Globus pallidus (tissue), 1 donor: ENCODE measurements around the gene ADGRV1.
"Not testable (repeated sequence)": the region's sequence is repeated elsewhere in the genome, so short reads cannot be mapped to it uniquely, and the experiment has no call there.

Source experiments
- DNase-seq: peaks from one replicate; pipeline ENCODE4 v3.0.0-alpha.2; 2015; ENCODE audit warnings: low spot score

The ADGRV1 gene

DNA sequence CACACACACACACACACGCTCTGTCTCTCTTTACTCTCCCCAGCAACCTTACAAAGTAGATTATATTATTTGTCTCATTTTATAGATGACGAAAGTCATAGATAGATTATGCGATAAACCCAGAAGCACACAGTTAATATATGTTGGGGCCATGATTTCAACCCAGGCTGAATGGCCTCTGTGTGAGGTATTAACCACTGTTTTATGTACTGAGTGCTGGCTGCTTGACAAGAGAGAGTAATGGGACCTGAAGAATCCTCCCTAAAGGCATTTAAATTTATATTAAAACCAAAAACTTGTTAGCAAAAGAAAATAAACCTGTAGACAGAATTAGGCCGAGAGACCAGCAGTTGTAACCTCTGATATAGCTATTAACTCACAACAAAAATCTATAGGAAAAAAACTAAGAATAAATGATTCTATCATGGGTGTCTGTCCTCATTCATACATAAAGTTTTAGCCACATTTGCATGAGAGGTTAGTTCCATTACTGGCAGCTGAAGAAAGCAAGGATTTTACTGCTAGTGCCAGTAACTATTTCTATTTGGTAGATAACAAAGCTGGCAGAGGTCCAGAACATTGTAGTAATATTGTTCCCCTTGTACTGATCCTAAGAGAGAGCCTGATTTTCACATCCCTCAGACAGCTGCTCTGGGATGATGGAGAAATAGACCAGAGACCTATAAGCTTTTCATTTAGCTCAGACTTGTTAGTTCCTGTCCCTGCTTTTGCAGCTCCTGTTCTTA is 250.9 kb downstream of the ADGRV1 start:
- no peak for DNase-seq

- no peak for DNase-seq
These were observed 251.6 kb downstream of the ADGRV1 start for GRCh38 chr5:90810211-90810610.

DNA sequence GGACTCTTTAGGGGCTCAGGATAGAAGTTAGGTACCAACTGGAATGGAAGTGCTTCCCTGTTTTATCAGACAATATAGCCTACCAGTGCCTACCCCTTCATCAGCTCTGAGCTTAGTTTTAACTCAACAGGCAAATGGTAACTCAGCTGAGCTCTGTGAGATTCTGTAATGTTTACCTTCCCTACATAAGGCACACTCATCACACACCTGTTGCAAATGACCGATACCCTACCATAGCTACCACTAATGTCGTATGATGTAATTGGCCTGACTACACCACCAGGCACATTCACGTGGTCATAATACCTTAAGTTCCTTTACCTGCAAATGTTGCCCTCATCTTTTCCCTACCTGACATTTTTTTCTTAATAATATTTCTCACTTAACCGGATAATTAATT is 254.8 kb downstream of the ADGRV1 start:
- DNase-seq = no peak

GRCh38 chr5:90822062-90822461 is 263.5 kb downstream of the ADGRV1 start:
- DNase-seq = not testable (repeated sequence)

DNA sequence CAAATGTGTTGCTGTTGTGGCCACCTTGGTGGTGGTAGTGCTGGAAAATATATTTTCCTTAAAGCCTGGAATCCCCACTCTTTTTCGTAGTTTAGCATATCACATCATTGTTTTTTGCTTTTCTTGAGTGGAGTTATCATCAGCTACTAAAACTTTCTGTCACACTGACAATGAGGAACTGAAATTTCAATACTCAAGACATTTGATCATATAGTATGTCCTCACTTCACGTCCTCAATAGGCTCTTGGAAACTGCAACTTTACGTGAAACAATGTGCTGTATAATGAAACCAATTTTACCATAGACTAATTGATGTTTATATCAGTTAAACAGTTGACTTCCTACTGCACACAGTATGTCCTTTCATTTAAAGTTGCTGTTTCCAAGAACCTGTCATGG is 265.8 kb downstream of the ADGRV1 start:
- no peak for DNase-seq

- DNase-seq = no peak
These were observed 271.5 kb downstream of the ADGRV1 start for GRCh38 chr5:90830058-90830457.

GRCh38 chr5:90833753-90834152 is 275.2 kb downstream of the ADGRV1 start:
- no peak for DNase-seq

DNA sequence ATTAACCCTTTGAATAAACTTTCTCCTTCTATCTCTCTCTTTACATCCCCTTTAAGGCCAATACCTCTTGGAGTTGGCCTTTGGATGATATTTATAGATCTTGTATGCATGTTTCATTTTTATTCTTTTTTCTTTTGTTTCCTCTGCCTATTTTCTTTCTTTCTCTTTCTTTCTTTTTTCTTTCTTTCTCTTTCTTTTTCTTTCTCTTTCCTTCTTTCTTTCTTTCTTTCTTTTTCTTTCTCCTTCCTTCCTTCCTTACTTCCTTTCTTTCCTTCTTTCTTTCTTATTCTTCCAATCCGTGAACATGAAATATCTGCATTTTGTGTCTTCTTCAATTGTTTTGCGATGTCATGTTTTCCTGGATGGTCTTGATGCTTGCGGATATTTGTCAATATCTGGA is 276.1 kb downstream of the ADGRV1 start:
- no peak for DNase-seq

DNA sequence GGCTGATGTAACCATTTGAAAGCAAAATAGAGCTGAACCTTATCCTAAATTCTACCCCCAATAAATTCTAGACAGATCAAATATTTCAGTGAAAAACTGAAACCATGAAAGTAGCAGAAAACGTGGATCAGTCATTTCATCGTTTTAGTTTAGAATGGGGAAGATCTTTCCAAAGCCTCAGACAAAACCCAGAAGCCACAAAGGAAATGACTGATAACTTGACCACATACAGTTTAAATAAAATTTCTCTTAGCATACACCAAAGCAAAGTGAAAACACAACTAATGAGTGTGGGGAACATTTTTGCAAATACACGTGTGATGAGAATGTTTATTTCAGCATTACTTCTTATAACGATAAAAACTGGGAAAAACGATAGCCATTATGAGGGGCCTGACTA is 284.8 kb downstream of the ADGRV1 start:
- no peak for DNase-seq

GRCh38 chr5:90844931-90845330 is 286.3 kb downstream of the ADGRV1 start:
- no peak for DNase-seq

GRCh38 chr5:90845723-90846554 is 287.3 kb downstream of the ADGRV1 start:
- DNase-seq = no peak

GRCh38 chr5:90847606-90848005 is 289.0 kb downstream of the ADGRV1 start:
- DNase-seq = not testable (repeated sequence)

- no peak for DNase-seq
These were observed 291.3 kb downstream of the ADGRV1 start for GRCh38 chr5:90849939-90850338.

GRCh38 chr5:90852531-90852930 is 293.9 kb downstream of the ADGRV1 start:
- no peak for DNase-seq

GRCh38 chr5:90853750-90854149 is 295.2 kb downstream of the ADGRV1 start:
- DNase-seq = no peak

GRCh38 chr5:90854169-90854568 is 295.6 kb downstream of the ADGRV1 start:
- DNase-seq = no peak

DNA sequence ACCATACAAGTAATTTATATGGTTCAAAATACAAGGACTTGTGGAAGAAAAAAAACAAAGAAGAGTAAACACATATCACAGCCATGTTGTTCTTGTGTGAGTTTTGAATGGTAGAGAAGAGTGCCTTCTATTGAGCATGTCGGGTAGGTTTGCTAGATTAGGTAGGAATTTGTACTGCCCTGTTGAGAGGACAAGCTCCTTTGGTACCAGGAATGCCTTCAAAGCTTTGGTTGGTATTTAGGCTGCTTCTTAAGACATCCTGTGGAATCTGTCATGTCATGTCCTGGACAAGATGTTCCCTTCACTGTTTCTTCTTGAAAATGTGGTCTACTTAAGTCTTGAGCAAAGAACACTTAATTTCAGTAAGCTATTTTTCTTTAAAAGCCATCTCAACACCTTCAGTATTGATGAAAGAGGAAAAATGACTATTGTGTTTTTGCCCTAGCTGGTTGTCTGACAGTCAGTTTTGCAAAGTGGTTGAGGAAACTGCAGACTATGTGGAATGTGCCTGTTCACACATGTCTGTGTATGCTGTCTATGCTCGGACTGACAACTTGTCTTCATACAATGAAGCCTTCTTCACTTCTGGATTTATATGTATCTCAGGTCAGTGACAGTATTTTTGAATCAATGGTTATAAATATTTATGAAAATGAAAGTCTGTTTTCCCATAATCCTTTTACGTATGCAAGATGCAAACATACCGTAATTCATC is 296.9 kb downstream of the ADGRV1 start:
- no peak for DNase-seq

DNA sequence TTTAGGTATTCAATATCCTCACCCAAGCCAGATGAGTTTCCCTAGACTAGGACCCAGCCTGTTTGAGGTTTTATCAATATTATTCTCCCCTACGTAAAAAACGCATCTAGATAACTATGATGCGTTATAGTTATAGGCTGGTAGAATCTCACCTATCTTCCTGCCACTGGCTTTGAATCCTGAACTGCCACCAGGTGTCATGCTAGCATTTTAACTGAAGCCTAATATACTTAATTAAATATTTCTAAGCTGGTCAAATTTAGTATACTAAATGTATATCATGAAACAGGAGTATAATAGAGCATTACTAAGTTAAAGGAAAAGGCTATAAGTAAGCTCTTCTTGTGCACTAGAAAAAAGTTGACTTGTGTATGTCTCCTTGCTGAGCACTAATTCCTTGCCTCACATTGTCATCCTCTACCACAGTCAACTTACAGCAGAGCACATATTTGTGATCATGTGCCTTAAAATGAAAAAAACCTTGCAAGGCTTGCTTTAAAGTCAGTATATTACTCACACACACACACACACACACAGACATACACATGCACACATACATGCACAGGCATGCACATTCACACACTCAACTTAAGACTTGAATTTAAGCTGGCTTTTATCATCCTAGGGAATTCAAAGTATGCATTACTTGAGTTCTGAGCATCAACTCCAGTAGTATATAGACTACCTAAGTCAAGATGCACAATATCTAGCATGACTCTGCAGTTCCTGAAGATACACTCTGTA is 303.4 kb downstream of the ADGRV1 start:
- DNase-seq = no peak

GRCh38 chr5:90865180-90865579 is 306.6 kb downstream of the ADGRV1 start:
- no peak for DNase-seq

DNA sequence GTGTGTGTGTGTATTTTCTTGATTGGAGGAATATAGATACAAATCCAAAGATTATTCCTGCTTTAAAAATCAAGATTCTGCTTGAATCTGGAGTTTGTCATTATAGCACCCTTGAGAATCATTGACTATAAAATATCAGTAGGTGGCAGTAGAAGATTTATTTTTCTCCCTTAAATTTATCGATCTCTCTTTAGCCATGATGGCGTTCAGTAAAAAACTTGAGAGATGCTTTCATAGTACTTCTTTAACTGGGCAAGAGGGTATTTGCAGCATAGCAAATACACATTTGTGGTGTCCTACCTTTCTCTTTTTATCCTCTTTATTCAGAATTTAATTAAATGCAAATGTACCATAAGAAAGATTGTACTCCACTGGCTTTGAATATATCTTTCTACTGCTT is 307.7 kb downstream of the ADGRV1 start:
- peak; percentile 40 for DNase-seq

GRCh38 chr5:90866915-90867731 is 308.5 kb downstream of the ADGRV1 start:
- no peak for DNase-seq
